SK-N-SH (cell line): ENCODE data around the gene B3GALT2. TPM values are rescaled to one million over a fixed set of nuclear protein-coding genes. Genes with fewer than 3 reads are reported as not detected.

Source experiments
- CTCF ChIA-PET: fragments of 300-600, 350-600 bp; formaldehyde crosslinking; extraction: SDS; loops from one replicate; lab custom pipeline; 2021; lab: Yijun Ruan, JAX
- POLR2A ChIA-PET: fragments of 350-600 bp; sonication (Branson Sonifier 250); formaldehyde crosslinking; extraction: SDS; loops from one replicate; lab custom pipeline; 2020; ENCODE audit warnings: antibody characterized with exemption, inconsistent platforms; lab: Yijun Ruan, JAX
- DNase-seq: peaks from one replicate; pipeline ENCODE4 v3.0.0; 2012
- H2AFZ ChIP-seq: fragments of 200-600 bp; sonication (generic); 2 replicates; pipeline ENCODE4 v1.8.1; 2016; ENCODE audit warnings: antibody characterized with exemption, mild to moderate bottlenecking, low read depth
- H3F3A ChIP-seq: fragments of 200-600 bp; sonication (generic); replicated peaks from 2 replicates; pipeline ENCODE3; 2016; ENCODE audit warnings: antibody characterized with exemption, mild to moderate bottlenecking; ENCODE audit not compliant: insufficient read depth
- H3K27ac ChIP-seq, 2 experiments: fragments of 200-500 bp in 1 of 2; fragments of 200-600 bp in 1 of 2; sonication (Bioruptor generic) in 1 of 2; sonication (generic), shearing (Covaris generic) in 1 of 2; 2 replicates each; pipeline versions ENCODE4 v1.5.1 to v1.6.1; 2014 to 2016; ENCODE audit warnings: low read depth in 2 of 2, inconsistent platforms in 1 of 2, low read length in 1 of 2, mild to moderate bottlenecking in 1 of 2, mixed read lengths in 1 of 2
- H3K27me3 ChIP-seq: fragments of 200-600 bp; sonication (generic), shearing (Covaris generic); 2 replicates; pipeline ENCODE4 v1.6.1; 2016; ENCODE audit warnings: mixed run types; ENCODE audit not compliant: insufficient read depth
- H3K36me3 ChIP-seq, 2 experiments: fragments of 200-500 bp in 1 of 2; fragments of 200-600 bp in 1 of 2; sonication (Bioruptor generic) in 1 of 2; sonication (generic) in 1 of 2; replicated peaks in 1 of 2; 2 replicates each; pipeline versions ENCODE3 to v1.5.1; 2014 to 2016; ENCODE audit warnings: low read length in 1 of 2, mild to moderate bottlenecking in 1 of 2; ENCODE audit not compliant: insufficient read depth in 2 of 2, control insufficient read depth in 1 of 2
- H3K4me1 ChIP-seq, 2 experiments: fragments of 200-500 bp in 1 of 2; fragments of 200-600 bp in 1 of 2; sonication (Bioruptor generic) in 1 of 2; sonication (generic), shearing (Covaris generic) in 1 of 2; 2 replicates each; pipeline versions ENCODE4 v1.5.1 to v1.6.1; 2014 to 2016; ENCODE audit warnings: low read depth in 1 of 2, low read length in 1 of 2, mixed run types in 1 of 2; ENCODE audit not compliant: insufficient read depth in 2 of 2, control insufficient read depth in 1 of 2
- H3K4me2 ChIP-seq: fragments of 200-600 bp; sonication (generic), shearing (Covaris generic); 2 replicates; pipeline ENCODE4 v1.6.1; 2017; ENCODE audit warnings: mixed run types
- H3K4me3 ChIP-seq, 2 experiments: fragments of 200-500 bp in 1 of 2; fragments of 200-600 bp in 1 of 2; sonication (Bioruptor generic) in 1 of 2; sonication (generic), shearing (Covaris generic) in 1 of 2; 2 replicates each; pipeline versions ENCODE4 v1.5.1 to v1.8.1; 2014 to 2016; ENCODE audit warnings: low read depth in 2 of 2, inconsistent platforms in 1 of 2, low read length in 1 of 2, mild to moderate bottlenecking in 1 of 2, mixed read lengths in 1 of 2, moderate library complexity in 1 of 2
- H3K79me2 ChIP-seq: fragments of 200-600 bp; sonication (generic); 2 replicates; pipeline ENCODE4 v1.8.1; 2017; ENCODE audit warnings: mild to moderate bottlenecking; ENCODE audit not compliant: insufficient read depth
- H3K9ac ChIP-seq: fragments of 200-600 bp; sonication (generic); 2 replicates; pipeline ENCODE4 v1.6.1; 2017; ENCODE audit warnings: mixed run types
- H3K9me2 ChIP-seq: fragments of 200-600 bp; sonication (generic); 2 replicates; pipeline ENCODE4 v1.6.1; 2017; ENCODE audit warnings: mixed run types
- H3K9me3 ChIP-seq: fragments of 200-600 bp; sonication (generic); 2 replicates; pipeline ENCODE4 v1.6.1; 2017; ENCODE audit warnings: mixed run types, mild to moderate bottlenecking, moderate library complexity
- H4K20me1 ChIP-seq: fragments of 200-600 bp; sonication (generic); 2 replicates; pipeline ENCODE4 v1.6.1; 2017; ENCODE audit warnings: mild to moderate bottlenecking, mixed run types; ENCODE audit not compliant: insufficient read depth
- ELF1 ChIP-seq: IDR thresholded peaks from 2 replicates; pipeline ENCODE4 v1.4.0; 2012
- GATA2 ChIP-seq: sonication (generic); formaldehyde crosslinking; IDR thresholded peaks from 2 replicates; pipeline ENCODE4 v1.5.0; 2020; ENCODE audit warnings: mild to moderate bottlenecking, missing genetic modification reagents
- IRF3 ChIP-seq: fragments of 150-350 bp; IDR thresholded peaks from 2 replicates; pipeline ENCODE4 v1.6.1; 2016; ENCODE audit warnings: mild to moderate bottlenecking, low read depth, low read length
- JUND ChIP-seq: IDR thresholded peaks from 2 replicates; pipeline ENCODE4 v1.4.0; 2012
- MAX ChIP-seq: IDR thresholded peaks from 2 replicates; pipeline ENCODE4 v1.4.0; 2012; ENCODE audit warnings: low read depth
- MEF2A ChIP-seq: IDR thresholded peaks from 2 replicates; pipeline ENCODE4 v1.4.0; 2012; ENCODE audit warnings: low read depth, borderline replicate concordance
- NRF1 ChIP-seq: IDR thresholded peaks from 2 replicates; pipeline ENCODE4 v1.6.1; 2012; ENCODE audit warnings: low read depth, mild to moderate bottlenecking, low read length
- REST ChIP-seq: IDR thresholded peaks from 2 replicates; pipeline ENCODE4 v1.6.1; 2012; ENCODE audit warnings: mild to moderate bottlenecking, low read depth, low read length, moderate library complexity
- RXRA ChIP-seq: IDR thresholded peaks from 2 replicates; pipeline ENCODE4 v1.4.0; 2012; ENCODE audit warnings: low read depth, mild to moderate bottlenecking, borderline replicate concordance
- SIN3A ChIP-seq: IDR thresholded peaks from 2 replicates; pipeline ENCODE4 v1.6.1; 2012; ENCODE audit warnings: low read depth, mild to moderate bottlenecking, low read length, moderate library complexity, borderline replicate concordance
- YY1 ChIP-seq: IDR thresholded peaks from 2 replicates; pipeline ENCODE4 v1.4.0; 2012; ENCODE audit warnings: low read depth, mild to moderate bottlenecking
- ZBTB33 ChIP-seq: IDR thresholded peaks from 2 replicates; pipeline ENCODE4 v1.4.0; 2012; ENCODE audit warnings: low read depth, borderline replicate concordance
- WGBS: methylation state at CpG from one replicate; pipeline ENCODE4 v1.1.6; 2017; ENCODE audit warnings: low lambda C conversion rate; 5-methylcytosine and 5-hydroxymethylcytosine counted together
- polyA plus RNA-seq, 3 experiments: library from polyadenylated mRNA; depleted of rRNA; stranded (reverse); fragments of >200 nt; gene quantifications; 2 replicates each; pipeline ENCODE4 v1.2.3, GENCODE V29; 2012

B3GALT2 gene
- polyA plus RNA-seq, 1 of the 3 experiments (the other 2 are of a cell fraction), result 0.23 TPM

- TF ChIP-seq REST (no peak), ELF1 (no peak), NRF1 (no peak), JUND (no peak), RXRA (no peak), MEF2A (no peak), ZBTB33 (no peak), YY1 (no peak), MAX (no peak), SIN3A (no peak)
Measured at GRCh38 chr1:193176113-193176512, 10.3 kb downstream of the B3GALT2 start (continued).

GRCh38 chr1:193157360-193157759, 29.1 kb downstream of the B3GALT2 start:
- H3K9me2 ChIP-seq, result no peaks in the 10 kb centered on the region
- H3K36me3 ChIP-seq, result peaks cover 38 to 53% of the 10 kb centered on the region in 2 experiments
- no peaks in the 10 kb centered on the region; the same call in 1 of the 2 replicates for H3K9me3 ChIP-seq
- peak overlapping the region in 1 of 2 experiments; percentile 43; a peak in 2 of 4 replicates for H3K27ac ChIP-seq
- CTCF ChIA-PET, result interaction anchor here (0.9 to 1.0 kb wide), 3 partner anchors 9 to 35 kb away, joined by 3 to 4 read pairs (median 4); no protein-coding TSS in a partner anchor
- no peak for TF ChIP-seq IRF3
- TF ChIP-seq GATA2 (CRISPR knock-in tag), result peak; percentile 26; the same call in 1 of the 2 replicates
- no peaks in the 10 kb centered on the region; the same call in 1 of the 2 replicates for H4K20me1 ChIP-seq
- peaks cover 7% of the 10 kb centered on the region for H3F3A ChIP-seq
- no peak overlapping the region for H3K4me3 ChIP-seq
- no peaks in the 10 kb centered on the region for H3K27me3 ChIP-seq
- H3K4me1 ChIP-seq, result peaks cover 0 to 6% of the 10 kb centered on the region in 2 experiments; a peak in 2 of 4 replicates
- POLR2A ChIA-PET, result no interaction called here
- no peak overlapping the region for H2AFZ ChIP-seq
- H3K79me2 ChIP-seq, result peaks cover 6% of the 10 kb centered on the region
- H3K4me2 ChIP-seq, result no peak overlapping the region
- WGBS, result 90% methylated on average over 2 of the region's 2 CpGs
- no peak overlapping the region for H3K9ac ChIP-seq
- peak; percentile 20 for DNase-seq
